ENCODE data around the gene KCNMA1. TPM values are rescaled to one million over a fixed set of nuclear protein-coding genes. Genes with fewer than 3 reads are reported as not detected.

The KCNMA1 gene
- total RNA-seq, 1 experiment from 2014 or later: 0.70 TPM

DNA sequence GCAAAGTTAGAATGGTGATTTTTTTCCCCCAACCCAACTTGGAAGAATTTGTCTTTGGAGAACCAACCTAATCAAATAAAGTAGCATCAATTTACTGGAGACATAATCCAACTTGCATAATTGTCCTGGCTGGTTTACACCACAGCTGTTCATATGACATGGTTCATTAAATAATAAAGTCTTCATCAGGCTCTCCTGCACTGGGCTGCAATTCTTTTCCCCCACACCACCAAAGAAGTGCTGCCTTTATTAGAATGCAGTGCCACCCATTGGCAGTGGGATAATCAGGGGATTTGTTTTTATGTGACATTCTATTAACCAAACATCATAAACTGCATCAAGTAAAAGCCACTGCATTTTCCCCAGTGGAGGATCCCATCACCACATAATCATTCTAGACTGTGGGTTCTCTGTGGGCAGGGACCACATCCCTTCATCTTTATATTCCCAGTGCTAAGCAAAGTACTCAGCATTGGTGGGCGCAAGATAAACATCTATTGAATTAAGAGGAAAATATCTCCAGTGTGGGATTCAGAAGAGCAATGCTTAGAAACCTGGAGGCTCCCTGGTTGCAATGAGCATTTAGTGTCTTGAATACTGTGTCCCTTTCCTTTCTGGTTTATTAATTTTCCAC, 322.0 kb downstream of the KCNMA1 start:
- Histone ChIP-seq H4K20me1 (ENCODE audit: insufficient read depth) (no peaks in the 10 kb centered on the region), H2AFZ (no peak overlapping the region), H3K27me3 (ENCODE audit: insufficient read depth, low read depth) (peaks cover 25% of the 10 kb centered on the region), H3K4me2 (no peak overlapping the region), H3K4me3 (no peak overlapping the region), H3K9me3 (ENCODE audit: insufficient read depth, low read depth) (no peaks in the 10 kb centered on the region), H3K4me1 (replicated peaks; ENCODE audit: insufficient read depth) (no peaks in the 10 kb centered on the region), H3K27ac (no peak overlapping the region), H3K79me2 (ENCODE audit: low read depth) (no peaks in the 10 kb centered on the region), H3K36me3 (ENCODE audit: low read depth) (no peaks in the 10 kb centered on the region), H3F3A (ENCODE audit: insufficient read depth, low read depth) (no peaks in the 10 kb centered on the region), H3K9me2 (ENCODE audit: insufficient read depth) (no peaks in the 10 kb centered on the region)
- intact Hi-C loops (cut with micrococcal nuclease; ENCODE audit: unreplicated experiment): no loop called here
- CTCF ChIA-PET: interaction anchor here (0.6 kb wide), 1 partner anchor 227 kb away, joined by 4 read pairs; no protein-coding TSS in a partner anchor
- TF ChIP-seq, protein P1, sequence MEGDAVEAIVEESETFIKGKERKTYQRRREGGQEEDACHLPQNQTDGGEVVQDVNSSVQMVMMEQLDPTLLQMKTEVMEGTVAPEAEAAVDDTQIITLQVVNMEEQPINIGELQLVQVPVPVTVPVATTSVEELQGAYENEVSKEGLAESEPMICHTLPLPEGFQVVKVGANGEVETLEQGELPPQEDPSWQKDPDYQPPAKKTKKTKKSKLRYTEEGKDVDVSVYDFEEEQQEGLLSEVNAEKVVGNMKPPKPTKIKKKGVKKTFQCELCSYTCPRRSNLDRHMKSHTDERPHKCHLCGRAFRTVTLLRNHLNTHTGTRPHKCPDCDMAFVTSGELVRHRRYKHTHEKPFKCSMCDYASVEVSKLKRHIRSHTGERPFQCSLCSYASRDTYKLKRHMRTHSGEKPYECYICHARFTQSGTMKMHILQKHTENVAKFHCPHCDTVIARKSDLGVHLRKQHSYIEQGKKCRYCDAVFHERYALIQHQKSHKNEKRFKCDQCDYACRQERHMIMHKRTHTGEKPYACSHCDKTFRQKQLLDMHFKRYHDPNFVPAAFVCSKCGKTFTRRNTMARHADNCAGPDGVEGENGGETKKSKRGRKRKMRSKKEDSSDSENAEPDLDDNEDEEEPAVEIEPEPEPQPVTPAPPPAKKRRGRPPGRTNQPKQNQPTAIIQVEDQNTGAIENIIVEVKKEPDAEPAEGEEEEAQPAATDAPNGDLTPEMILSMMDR (conservative IDR thresholded peaks at IDR 0.05): no peak
- TF ChIP-seq EZH2 (IDR thresholded peaks at IDR 0.05; ENCODE audit: low read depth): no peak
- no TSS peak for BruUV-seq (replicated peaks)
- POLR2A ChIA-PET (ENCODE audit: unreplicated experiment): no interaction called here
- DNase-seq: no peak

DNA sequence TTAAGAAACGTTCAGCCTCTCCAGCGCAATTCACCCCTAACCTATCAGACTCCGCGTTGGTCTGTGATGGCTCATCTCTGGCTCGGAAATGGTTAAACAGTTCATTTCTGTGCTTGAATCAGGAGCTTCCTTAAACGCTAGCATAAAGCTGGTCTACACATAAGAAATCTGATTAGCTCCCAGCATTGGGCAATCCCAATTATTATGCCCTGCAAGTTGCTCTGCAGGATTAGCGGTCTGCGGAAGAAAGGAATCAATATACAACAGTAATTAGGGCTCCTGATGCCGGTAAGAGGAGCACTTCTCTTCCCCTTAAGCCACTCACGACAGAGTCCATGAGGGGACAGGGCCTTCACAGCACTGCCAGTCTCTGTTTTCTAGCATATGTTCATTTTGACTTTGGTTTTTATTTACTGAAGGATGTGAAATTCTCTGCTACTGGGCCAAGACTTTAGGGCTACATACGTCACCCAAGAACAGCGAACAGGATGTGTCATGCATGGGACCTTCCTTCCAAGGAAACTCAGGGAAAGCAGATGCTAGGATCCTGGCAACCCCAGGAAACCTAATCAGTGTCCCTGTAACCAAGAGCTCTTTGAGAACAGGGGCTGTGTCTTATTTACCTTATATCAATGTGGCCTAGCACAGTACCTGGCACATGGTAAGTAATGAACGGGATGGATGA, 324.4 kb downstream of the KCNMA1 start:
- no peaks in the 10 kb centered on the region for H3K9me2 ChIP-seq (ENCODE audit: insufficient read depth)
- POLR2A ChIA-PET (ENCODE audit: unreplicated experiment): no interaction called here
- intact Hi-C loops (cut with micrococcal nuclease; ENCODE audit: unreplicated experiment): no loop called here
- H3K9me3 ChIP-seq (ENCODE audit: insufficient read depth, low read depth): no peaks in the 10 kb centered on the region
- no peak overlapping the region for H3K27ac ChIP-seq
- TF ChIP-seq, protein P1 (conservative IDR thresholded peaks at IDR 0.05): no peak
- TF ChIP-seq EZH2 (IDR thresholded peaks at IDR 0.05; ENCODE audit: low read depth): no peak
- no peak overlapping the region for H3K4me3 ChIP-seq
- H3K27me3 ChIP-seq (ENCODE audit: insufficient read depth, low read depth): peaks cover 15% of the 10 kb centered on the region
- H3K4me1 ChIP-seq (replicated peaks; ENCODE audit: insufficient read depth): no peaks in the 10 kb centered on the region
- H3K79me2 ChIP-seq (ENCODE audit: low read depth): no peaks in the 10 kb centered on the region
- no peak overlapping the region for H3K4me2 ChIP-seq
- no TSS peak for BruUV-seq (replicated peaks)
- DNase-seq: no peak
- CTCF ChIA-PET: no interaction called here
- no peak overlapping the region for H2AFZ ChIP-seq
- no peaks in the 10 kb centered on the region for H3F3A ChIP-seq (ENCODE audit: insufficient read depth, low read depth)
- H3K36me3 ChIP-seq (ENCODE audit: low read depth): no peaks in the 10 kb centered on the region
- no peaks in the 10 kb centered on the region for H4K20me1 ChIP-seq (ENCODE audit: insufficient read depth)

DNA sequence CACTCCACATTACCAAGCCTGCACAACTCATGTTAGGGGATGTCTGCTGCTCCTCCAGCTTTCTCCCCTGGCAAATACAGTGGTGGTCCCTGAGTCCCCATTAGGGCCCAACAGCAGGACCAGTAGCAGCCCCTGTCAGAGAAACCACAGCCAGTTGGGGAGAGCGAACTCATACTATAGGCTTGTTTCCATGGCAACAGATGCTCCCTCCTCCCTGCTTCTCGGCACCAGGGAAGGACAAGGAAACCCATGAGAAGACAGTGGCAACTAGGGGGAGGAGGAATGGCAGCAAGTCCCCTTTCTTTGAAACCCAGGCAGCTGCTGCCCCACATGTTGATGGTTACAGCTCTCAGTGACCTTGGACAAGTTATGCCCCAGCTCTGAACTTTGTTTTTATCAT, 326.4 kb downstream of the KCNMA1 start:
- Histone ChIP-seq H2AFZ (no peak overlapping the region), H3K79me2 (ENCODE audit: low read depth) (no peaks in the 10 kb centered on the region), H3K36me3 (ENCODE audit: low read depth) (no peaks in the 10 kb centered on the region), H3F3A (ENCODE audit: insufficient read depth, low read depth) (no peaks in the 10 kb centered on the region), H3K4me3 (no peak overlapping the region), H3K9me3 (ENCODE audit: insufficient read depth, low read depth) (no peaks in the 10 kb centered on the region), H3K27ac (no peak overlapping the region), H3K4me2 (no peak overlapping the region), H4K20me1 (ENCODE audit: insufficient read depth) (no peaks in the 10 kb centered on the region), H3K27me3 (ENCODE audit: insufficient read depth, low read depth) (no peaks in the 10 kb centered on the region), H3K9me2 (ENCODE audit: insufficient read depth) (no peaks in the 10 kb centered on the region), H3K4me1 (replicated peaks; ENCODE audit: insufficient read depth) (no peaks in the 10 kb centered on the region)
- TF ChIP-seq, protein P1 (conservative IDR thresholded peaks at IDR 0.05): no peak
- TF ChIP-seq EZH2 (IDR thresholded peaks at IDR 0.05; ENCODE audit: low read depth): no peak
- ChIA-PET POLR2A (ENCODE audit: unreplicated experiment) (no interaction called here), CTCF (no interaction called here)
- no TSS peak for BruUV-seq (replicated peaks)
- no peak for DNase-seq
- intact Hi-C loops (cut with micrococcal nuclease; ENCODE audit: unreplicated experiment): no loop called here

All from PC-9 (cell line).